GM21515 (cell line): ENCODE data around the gene ITIH3.

Source experiments
- ATAC-seq: cut with Tn5 transposase; IDR thresholded peaks from one replicate; pipeline ENCODE4 v1.9.1; 2021; ENCODE audit not compliant: unreplicated experiment

ITIH3 gene

GRCh38 chr3:52843108-52843865 is 48.7 kb downstream of the ITIH3 start:
- ATAC-seq: no peak

GRCh38 chr3:52843881-52844280 is 49.3 kb downstream of the ITIH3 start:
- no peak for ATAC-seq

GRCh38 chr3:52844290-52844975 is 49.8 kb downstream of the ITIH3 start:
- no peak for ATAC-seq

GRCh38 chr3:52845157-52845556 is 50.6 kb downstream of the ITIH3 start:
- ATAC-seq: no peak

- ATAC-seq: no peak
Observed at GRCh38 chr3:52845691-52846431, 51.3 kb downstream of the ITIH3 start.

- ATAC-seq: no peak
Observed at GRCh38 chr3:52846432-52846965, 51.9 kb downstream of the ITIH3 start.

- no peak for ATAC-seq
Observed at GRCh38 chr3:52847241-52847640, 52.6 kb downstream of the ITIH3 start.

- no peak for ATAC-seq
Observed at GRCh38 chr3:52847726-52848125, 53.1 kb downstream of the ITIH3 start.

GRCh38 chr3:52848617-52849016 is 54.0 kb downstream of the ITIH3 start:
- ATAC-seq: no peak

GRCh38 chr3:52849656-52850055 is 55.1 kb downstream of the ITIH3 start:
- ATAC-seq: no peak

- no peak for ATAC-seq
Observed at GRCh38 chr3:52851348-52851747, 56.8 kb downstream of the ITIH3 start.

- no peak for ATAC-seq
Observed at GRCh38 chr3:52852419-52852818, 57.8 kb downstream of the ITIH3 start.

GRCh38 chr3:52854013-52854412 is 59.4 kb downstream of the ITIH3 start:
- ATAC-seq: no peak

- ATAC-seq: no peak
Observed at GRCh38 chr3:52856666-52857065, 62.1 kb downstream of the ITIH3 start.

- ATAC-seq: no peak
Observed at GRCh38 chr3:52857133-52857532, 62.5 kb downstream of the ITIH3 start.

- ATAC-seq: no peak
Observed at GRCh38 chr3:52857864-52858263, 63.3 kb downstream of the ITIH3 start.
